Neural progenitor cell (in vitro differentiated cells): ENCODE results near the gene TMEM183A.

Experiments used
- EZH2 ChIP-seq: fragments of 200-600 bp; sonication (generic); IDR thresholded peaks from 2 replicates; pipeline ENCODE4 v1.6.1; 2017; ENCODE audit warnings: antibody characterized with exemption, mild to moderate bottlenecking, moderate library complexity
- EZH2phosphoT487 ChIP-seq: fragments of 200-600 bp; sonication (generic); IDR thresholded peaks from 2 replicates; pipeline ENCODE4 v1.6.1; 2017; ENCODE audit warnings: antibody characterized with exemption
- TF ChIP-seq, protein P1 (sequence below): fragments of 200-600 bp; sonication (generic); IDR thresholded peaks from 2 replicates; pipeline ENCODE4 v1.5.1; 2017; ENCODE audit warnings: antibody characterized with exemption, mild to moderate bottlenecking

DNA sequence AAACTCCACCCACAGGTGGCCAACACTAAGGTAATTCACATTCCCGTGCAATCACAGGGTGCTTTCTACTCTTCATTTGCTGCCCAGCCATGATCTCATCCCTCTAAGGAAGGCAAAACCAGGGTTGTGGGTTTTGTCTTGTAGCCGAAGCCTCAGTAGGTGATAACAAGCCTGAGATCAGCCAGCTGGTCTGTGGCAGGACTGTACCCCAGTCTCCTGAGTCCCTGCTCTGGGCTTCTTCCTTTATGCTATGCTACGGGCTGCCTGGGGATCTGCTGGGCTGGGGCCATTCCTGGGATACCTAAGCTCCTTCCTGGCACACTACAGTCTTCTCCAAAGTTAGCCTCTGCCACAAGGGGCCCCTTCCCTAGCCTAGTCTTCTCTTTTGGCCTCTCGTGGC, 29.0 kb downstream of the TMEM183A start:
- TF ChIP-seq, protein P1, sequence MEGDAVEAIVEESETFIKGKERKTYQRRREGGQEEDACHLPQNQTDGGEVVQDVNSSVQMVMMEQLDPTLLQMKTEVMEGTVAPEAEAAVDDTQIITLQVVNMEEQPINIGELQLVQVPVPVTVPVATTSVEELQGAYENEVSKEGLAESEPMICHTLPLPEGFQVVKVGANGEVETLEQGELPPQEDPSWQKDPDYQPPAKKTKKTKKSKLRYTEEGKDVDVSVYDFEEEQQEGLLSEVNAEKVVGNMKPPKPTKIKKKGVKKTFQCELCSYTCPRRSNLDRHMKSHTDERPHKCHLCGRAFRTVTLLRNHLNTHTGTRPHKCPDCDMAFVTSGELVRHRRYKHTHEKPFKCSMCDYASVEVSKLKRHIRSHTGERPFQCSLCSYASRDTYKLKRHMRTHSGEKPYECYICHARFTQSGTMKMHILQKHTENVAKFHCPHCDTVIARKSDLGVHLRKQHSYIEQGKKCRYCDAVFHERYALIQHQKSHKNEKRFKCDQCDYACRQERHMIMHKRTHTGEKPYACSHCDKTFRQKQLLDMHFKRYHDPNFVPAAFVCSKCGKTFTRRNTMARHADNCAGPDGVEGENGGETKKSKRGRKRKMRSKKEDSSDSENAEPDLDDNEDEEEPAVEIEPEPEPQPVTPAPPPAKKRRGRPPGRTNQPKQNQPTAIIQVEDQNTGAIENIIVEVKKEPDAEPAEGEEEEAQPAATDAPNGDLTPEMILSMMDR, result no peak
- TF ChIP-seq EZH2 (no peak), EZH2phosphoT487 (no peak)
